KOPT-K1 (cell line): Measurements from ENCODE around the gene CDC27.
"Not testable (repeated sequence)": the region's sequence is repeated elsewhere in the genome, so short reads cannot be mapped to it uniquely, and the experiment has no call there.

ENCODE experiments used
- H3K27ac ChIP-seq: fragments of 200-600 bp; sonication (generic); 2 replicates; pipeline ENCODE4 v1.5.1; 2016; ENCODE audit warnings: antibody characterized with exemption, mild to moderate bottlenecking, low read depth, low read length; ENCODE audit not compliant: poor library complexity, severe bottlenecking
- H3K36me3 ChIP-seq: fragments of 200-600 bp; sonication (generic); 2 replicates; pipeline ENCODE4 v1.5.1; 2017; ENCODE audit warnings: antibody characterized with exemption, mild to moderate bottlenecking, low read length, moderate library complexity; ENCODE audit not compliant: insufficient read depth
- H3K9me3 ChIP-seq: fragments of 200-600 bp; sonication (generic); 2 replicates; pipeline ENCODE4 v1.5.1; 2017; ENCODE audit warnings: antibody characterized with exemption, low read length, mild to moderate bottlenecking; ENCODE audit not compliant: insufficient read depth, poor library complexity, severe bottlenecking

Gene CDC27

GRCh38 chr17:47224966-47225365 lies 35.9 kb upstream of the CDC27 start:
- Histone ChIP-seq H3K9me3 (peaks cover 20% of the 10 kb centered on the region), H3K27ac (no peak overlapping the region)

GRCh38 chr17:47224077-47224476 lies 35.0 kb upstream of the CDC27 start:
- H3K36me3 ChIP-seq, H3K27ac ChIP-seq: not testable (repeated sequence)
- H3K9me3 ChIP-seq: peaks cover 20% of the 10 kb centered on the region

More at GRCh38 chr17:47224966-47225365, 35.9 kb upstream of the CDC27 start:
- no peaks in the 10 kb centered on the region for H3K36me3 ChIP-seq

GRCh38 chr17:47223460-47223859 lies 34.4 kb upstream of the CDC27 start:
- Histone ChIP-seq H3K9me3 (peaks cover 20% of the 10 kb centered on the region), H3K36me3 (no peaks in the 10 kb centered on the region), H3K27ac (no peak overlapping the region)

GRCh38 chr17:47223007-47223406 lies 33.9 kb upstream of the CDC27 start:
- Histone ChIP-seq H3K36me3 (no peaks in the 10 kb centered on the region), H3K9me3 (peaks cover 20% of the 10 kb centered on the region), H3K27ac (no peak overlapping the region)

- Histone ChIP-seq H3K27ac (no peak overlapping the region), H3K36me3 (no peaks in the 10 kb centered on the region), H3K9me3 (peaks cover 20% of the 10 kb centered on the region)
Measured at GRCh38 chr17:47222047-47222446, 33.0 kb upstream of the CDC27 start.

- peak overlapping the region; percentile 55 for H3K27ac ChIP-seq
- H3K36me3 ChIP-seq: no peaks in the 10 kb centered on the region
- peaks cover 20% of the 10 kb centered on the region for H3K9me3 ChIP-seq
Measured at GRCh38 chr17:47221154-47221553, 32.1 kb upstream of the CDC27 start.

GRCh38 chr17:47220531-47220999 lies 31.5 kb upstream of the CDC27 start:
- peaks cover 20% of the 10 kb centered on the region for H3K9me3 ChIP-seq
- no peaks in the 10 kb centered on the region for H3K36me3 ChIP-seq
- H3K27ac ChIP-seq: peak overlapping the region; percentile 55

GRCh38 chr17:47219621-47220475 lies 30.8 kb upstream of the CDC27 start:
- H3K27ac ChIP-seq: peak overlapping the region; percentile 55
- no peaks in the 10 kb centered on the region for H3K36me3 ChIP-seq

GRCh38 chr17:47218896-47219430 lies 29.9 kb upstream of the CDC27 start:
- no peaks in the 10 kb centered on the region for H3K36me3 ChIP-seq
- peak overlapping the region; percentile 55 for H3K27ac ChIP-seq
- H3K9me3 ChIP-seq: peaks cover 10% of the 10 kb centered on the region

More at GRCh38 chr17:47219621-47220475, 30.8 kb upstream of the CDC27 start:
- H3K9me3 ChIP-seq: peaks cover 18% of the 10 kb centered on the region

GRCh38 chr17:47217279-47217678 lies 28.2 kb upstream of the CDC27 start:
- H3K36me3 ChIP-seq, H3K27ac ChIP-seq, H3K9me3 ChIP-seq: not testable (repeated sequence)

- H3K27ac ChIP-seq, H3K9me3 ChIP-seq, H3K36me3 ChIP-seq: not testable (repeated sequence)
Measured at GRCh38 chr17:47216821-47217220, 27.7 kb upstream of the CDC27 start.

- no peaks in the 10 kb centered on the region for H3K9me3 ChIP-seq
- no peak overlapping the region for H3K27ac ChIP-seq
- H3K36me3 ChIP-seq: no peaks in the 10 kb centered on the region
Measured at GRCh38 chr17:47214931-47215330, 25.8 kb upstream of the CDC27 start.

- no peaks in the 10 kb centered on the region for H3K36me3 ChIP-seq
- no peaks in the 10 kb centered on the region for H3K9me3 ChIP-seq
- no peak overlapping the region for H3K27ac ChIP-seq
Measured at GRCh38 chr17:47213540-47213939, 24.4 kb upstream of the CDC27 start.

- H3K27ac ChIP-seq: no peak overlapping the region
- H3K9me3 ChIP-seq: no peaks in the 10 kb centered on the region
- H3K36me3 ChIP-seq: no peaks in the 10 kb centered on the region
Measured at GRCh38 chr17:47212458-47212857, 23.4 kb upstream of the CDC27 start.

- no peak overlapping the region for H3K27ac ChIP-seq
- H3K9me3 ChIP-seq: no peaks in the 10 kb centered on the region
- no peaks in the 10 kb centered on the region for H3K36me3 ChIP-seq
Measured at GRCh38 chr17:47210779-47211178, 21.7 kb upstream of the CDC27 start.

GRCh38 chr17:47210105-47210504 lies 21.0 kb upstream of the CDC27 start:
- no peaks in the 10 kb centered on the region for H3K9me3 ChIP-seq

More at GRCh38 chr17:47210105-47210504, 21.0 kb upstream of the CDC27 start:
- no peaks in the 10 kb centered on the region for H3K36me3 ChIP-seq
- H3K27ac ChIP-seq: no peak overlapping the region
